K562 (cell line): Measurements from ENCODE around the gene WDR86. TPM values are rescaled to one million over a fixed set of nuclear protein-coding genes. Genes with fewer than 3 reads are reported as not detected.

ENCODE experiments used
- ARHGAP35 ChIP-seq: fragments of 450-650 bp; IDR thresholded peaks from 2 replicates; pipeline ENCODE4 v1.6.1; 2018; ENCODE audit not compliant: partially characterized antibody
- BCOR ChIP-seq: fragments of 450-650 bp; IDR thresholded peaks from 2 replicates; pipeline ENCODE4 v1.6.1; 2016
- CGGBP1 ChIP-seq: fragments of 250-450 bp; sonication (Bioruptor Pico); IDR thresholded peaks from 2 replicates; pipeline ENCODE4 v1.9.0; 2021; ENCODE audit warnings: mild to moderate bottlenecking
- CHD1 ChIP-seq: fragments of 200-600 bp; sonication (generic); IDR thresholded peaks from one replicate; pipeline ENCODE4 v1.6.1; 2012; ENCODE audit warnings: mild to moderate bottlenecking, moderate library complexity, low read length, inconsistent platforms
- FOXP1 ChIP-seq: sonication (generic); formaldehyde crosslinking; IDR thresholded peaks from 2 replicates; pipeline ENCODE4 v1.8.0; 2022; ENCODE audit warnings: mild to moderate bottlenecking, missing genetic modification reagents
- KLF6 ChIP-seq: fragments of 250-450 bp; sonication (Bioruptor Pico); IDR thresholded peaks from 2 replicates; pipeline ENCODE4 v1.4.0; 2020; ENCODE audit warnings: mild to moderate bottlenecking, moderate library complexity, borderline replicate concordance
- NR2C1 ChIP-seq, 2 experiments: fragments of 450-650 bp; IDR thresholded peaks; 2 replicates each; pipeline ENCODE4 v1.6.1; 2017; ENCODE audit warnings: mild to moderate bottlenecking in 2 of 2, antibody characterized with exemption in 1 of 2, inconsistent platforms in 1 of 2, missing compliant biosample characterization in 1 of 2, missing genetic modification characterization in 1 of 2
- NR2C2 ChIP-seq, 2 experiments: fragments of 200-800 bp in 1 of 2; sonication (Bioruptor generic) in 1 of 2; sonication (generic) in 1 of 2; formaldehyde crosslinking in 1 of 2; IDR thresholded peaks; 2 replicates each; pipeline versions ENCODE4 v1.6.1 to v1.8.0; 2016 to 2022; ENCODE audit warnings: mild to moderate bottlenecking in 1 of 2, missing compliant biosample characterization in 1 of 2, missing genetic modification characterization in 1 of 2, missing genetic modification reagents in 1 of 2
- RBBP5 ChIP-seq: fragments of 200-600 bp; sonication (generic); IDR thresholded peaks from 2 replicates; pipeline ENCODE4 v1.6.1; 2012; ENCODE audit warnings: borderline replicate concordance, mild to moderate bottlenecking, low read length, control low read depth, inconsistent platforms; ENCODE audit not compliant: insufficient read depth, poor library complexity, severe bottlenecking
- RBM17 ChIP-seq: fragments of 200-400 bp; formaldehyde crosslinking; IDR thresholded peaks from 2 replicates; pipeline ENCODE4 v1.6.1; 2017; ENCODE audit warnings: low read depth, mild to moderate bottlenecking, low read length, borderline replicate concordance
- RBM25 ChIP-seq: fragments of 200-400 bp; formaldehyde crosslinking; IDR thresholded peaks from 2 replicates; pipeline ENCODE4 v1.6.1; 2018; ENCODE audit warnings: low read length, low read depth, moderate library complexity; ENCODE audit not compliant: severe bottlenecking
- SMC3 ChIP-seq: conservative IDR thresholded peaks from 2 replicates; pipeline ENCODE4 v1.6.1; 2011; ENCODE audit warnings: low read depth, low read length, improper control_type of control experiment; ENCODE audit not compliant: insufficient read depth
- SRSF9 ChIP-seq: fragments of 200-400 bp; formaldehyde crosslinking; IDR thresholded peaks from 2 replicates; pipeline ENCODE4 v1.6.1; 2017; ENCODE audit warnings: low read depth, low read length, borderline replicate concordance
- TARDBP ChIP-seq: fragments of 450-650 bp; IDR thresholded peaks from 2 replicates; pipeline ENCODE4 v1.6.1; 2016
- TCF3 ChIP-seq: sonication (generic); formaldehyde crosslinking; IDR thresholded peaks from 2 replicates; pipeline ENCODE4 v1.4.0; 2020; ENCODE audit warnings: mild to moderate bottlenecking, missing genetic modification reagents
- ZBTB2 ChIP-seq: fragments of 450-650 bp; IDR thresholded peaks from 2 replicates; pipeline ENCODE4 v1.6.1; 2016; ENCODE audit warnings: antibody characterized with exemption
- ZBTB8A ChIP-seq: fragments of 450-650 bp; IDR thresholded peaks from 2 replicates; pipeline ENCODE4 v1.6.1; 2018; ENCODE audit warnings: mild to moderate bottlenecking, moderate library complexity; ENCODE audit not compliant: partially characterized antibody
- ZFP36 ChIP-seq: fragments of 150-350 bp; IDR thresholded peaks from 2 replicates; pipeline ENCODE4 v1.6.1; 2018; ENCODE audit warnings: low read length, low read depth; ENCODE audit not compliant: partially characterized antibody
- ZNF239 ChIP-seq: fragments of 250-450 bp; sonication (Bioruptor Pico); IDR thresholded peaks from 2 replicates; pipeline ENCODE4 v1.4.0; 2020; ENCODE audit warnings: mild to moderate bottlenecking
- ZNF324 ChIP-seq: fragments of 250-450 bp; sonication (Bioruptor Pico); IDR thresholded peaks from 2 replicates; pipeline ENCODE4 v1.4.0; 2020; ENCODE audit warnings: mild to moderate bottlenecking
- ZNF347 ChIP-seq: fragments of 450-650 bp; formaldehyde crosslinking; IDR thresholded peaks from 2 replicates; pipeline ENCODE4 v1.4.0; 2020; ENCODE audit warnings: low read depth, mild to moderate bottlenecking, moderate library complexity
- ZNF655 ChIP-seq: fragments of 250-450 bp; sonication (Bioruptor Pico); IDR thresholded peaks from 2 replicates; pipeline ENCODE4 v1.5.0; 2021
- polyA plus RNA-seq, 8 experiments: library from polyadenylated mRNA; depleted of rRNA in 4 of 8; stranded (reverse) in 5 of 8; unstranded in 3 of 8; fragments of >200 nt; fragmentation: Nextera tagmentation in 2 of 8; fragmentation: Illumina TruSeq in 1 of 8; extraction: Ambion mirVana in 2 of 8; extraction: Trizol in 1 of 8; gene quantifications; 2 replicates each; pipeline versions ENCODE4 v1.2.1 to v1.2.3, GENCODE V29; 2011 to 2014; ENCODE audit warnings: inconsistent platforms in 1 of 8, missing spikeins in 1 of 8
- total RNA-seq, 7 experiments: library from RNA; depleted of rRNA in 6 of 7; stranded (reverse); fragments of >200 nt in 6 of 7; fragmentation: Illumina TruSeq in 2 of 7; extraction: Trizol in 2 of 7; gene quantifications; 2 replicates each; pipeline versions ENCODE4 v1.2.1 to v1.2.3, GENCODE V29; 2011 to 2021; ENCODE audit warnings: low replicate concordance in 1 of 7
- TF ChIP-seq, protein P1 (sequence below): fragments of 450-650 bp; formaldehyde crosslinking; IDR thresholded peaks from 2 replicates; pipeline ENCODE4 v1.4.0; 2022; ENCODE audit warnings: missing genetic modification characterization
- TF ChIP-seq, protein P2 (sequence below): fragments of 250-450 bp; sonication (Bioruptor Pico); IDR thresholded peaks from 2 replicates; pipeline ENCODE4 v1.5.0; 2021; ENCODE audit warnings: mild to moderate bottlenecking, borderline replicate concordance

Gene WDR86
- total and polyA plus RNA-seq, 9 of the 15 experiments (the other 6 are each of a cell fraction or from before 2014, with no cell fraction given), result 0.24 TPM; not detected in 8

DNA sequence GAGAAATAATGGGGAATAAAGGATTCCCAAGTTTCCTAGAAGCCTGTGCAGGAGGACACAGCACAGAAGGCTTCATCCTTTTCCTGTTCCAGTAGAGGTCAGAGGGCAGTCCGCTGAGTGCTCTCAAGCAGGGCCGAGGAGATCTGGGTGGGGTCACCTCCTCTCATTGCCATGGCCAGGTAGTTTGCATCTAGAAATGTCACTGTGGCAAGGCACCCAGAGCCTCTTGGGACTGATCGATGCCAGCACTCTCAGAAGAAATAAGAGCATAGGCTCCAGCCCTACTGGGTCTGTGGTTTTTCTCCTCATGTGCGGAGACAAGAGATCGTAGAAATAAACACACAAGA lies 60.4 kb downstream of the WDR86 start (continued):
- TF ChIP-seq, protein P1, sequence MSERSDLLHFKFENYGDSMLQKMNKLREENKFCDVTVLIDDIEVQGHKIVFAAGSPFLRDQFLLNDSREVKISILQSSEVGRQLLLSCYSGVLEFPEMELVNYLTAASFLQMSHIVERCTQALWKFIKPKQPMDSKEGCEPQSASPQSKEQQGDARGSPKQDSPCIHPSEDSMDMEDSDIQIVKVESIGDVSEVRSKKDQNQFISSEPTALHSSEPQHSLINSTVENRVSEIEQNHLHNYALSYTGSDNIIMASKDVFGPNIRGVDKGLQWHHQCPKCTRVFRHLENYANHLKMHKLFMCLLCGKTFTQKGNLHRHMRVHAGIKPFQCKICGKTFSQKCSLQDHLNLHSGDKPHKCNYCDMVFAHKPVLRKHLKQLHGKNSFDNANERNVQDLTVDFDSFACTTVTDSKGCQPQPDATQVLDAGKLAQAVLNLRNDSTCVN (CRISPR knock-in tag), result no peak
- TF ChIP-seq NR2C1 (IDR thresholded peaks at IDR 0.05), result peak; percentile 75
- TF ChIP-seq NR2C1 (tag; IDR thresholded peaks at IDR 0.05), result peak; percentile 85
- no peak for TF ChIP-seq FOXP1 (CRISPR knock-in tag)
- TF ChIP-seq CGGBP1 (CRISPR knock-in tag), result no peak
- TF ChIP-seq SMC3, result no peak
- no peak for TF ChIP-seq ARHGAP35
- TF ChIP-seq ZNF324 (CRISPR knock-in tag), result no peak
- TF ChIP-seq ZNF655 (CRISPR knock-in tag), result no peak
- TF ChIP-seq TARDBP, result no peak
- no peak for TF ChIP-seq CHD1
- TF ChIP-seq ZBTB8A, result no peak
- no peak for TF ChIP-seq NR2C2 (CRISPR knock-in tag; IDR thresholded peaks at IDR 0.05)
- TF ChIP-seq NR2C2 (tag; IDR thresholded peaks at IDR 0.05), result peak; percentile 90
- no peak for TF ChIP-seq TCF3 (CRISPR knock-in tag)
- TF ChIP-seq ZBTB2, result no peak
- TF ChIP-seq RBBP5, result no peak
- no peak for TF ChIP-seq RBM25
- no peak for TF ChIP-seq ZFP36
- no peak for TF ChIP-seq ZNF239
- TF ChIP-seq RBM17, result no peak
- no peak for TF ChIP-seq SRSF9
- no peak for TF ChIP-seq KLF6
- TF ChIP-seq BCOR, result no peak
- TF ChIP-seq, protein P2, sequence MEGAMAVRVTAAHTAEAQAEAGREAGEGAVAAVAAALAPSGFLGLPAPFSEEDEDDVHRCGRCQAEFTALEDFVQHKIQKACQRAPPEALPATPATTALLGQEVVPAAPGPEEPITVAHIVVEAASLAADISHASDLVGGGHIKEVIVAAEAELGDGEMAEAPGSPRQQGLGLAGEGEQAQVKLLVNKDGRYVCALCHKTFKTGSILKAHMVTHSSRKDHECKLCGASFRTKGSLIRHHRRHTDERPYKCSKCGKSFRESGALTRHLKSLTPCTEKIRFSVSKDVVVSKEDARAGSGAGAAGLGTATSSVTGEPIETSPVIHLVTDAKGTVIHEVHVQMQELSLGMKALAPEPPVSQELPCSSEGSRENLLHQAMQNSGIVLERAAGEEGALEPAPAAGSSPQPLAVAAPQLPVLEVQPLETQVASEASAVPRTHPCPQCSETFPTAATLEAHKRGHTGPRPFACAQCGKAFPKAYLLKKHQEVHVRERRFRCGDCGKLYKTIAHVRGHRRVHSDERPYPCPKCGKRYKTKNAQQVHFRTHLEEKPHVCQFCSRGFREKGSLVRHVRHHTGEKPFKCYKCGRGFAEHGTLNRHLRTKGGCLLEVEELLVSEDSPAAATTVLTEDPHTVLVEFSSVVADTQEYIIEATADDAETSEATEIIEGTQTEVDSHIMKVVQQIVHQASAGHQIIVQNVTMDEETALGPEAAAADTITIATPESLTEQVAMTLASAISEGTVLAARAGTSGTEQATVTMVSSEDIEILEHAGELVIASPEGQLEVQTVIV (CRISPR knock-in tag), result no peak; the same call in 1 of the 2 replicates
- TF ChIP-seq ZNF347, result no peak
